HTERT RPE-1 (cell line): ENCODE data around the gene RBMS3.

Experiments used
- in situ Hi-C: fragments of 300-500 bp; cut with MboI; formaldehyde crosslinking; loops from 4 replicates; pipeline ENCODE4 v1.14.3; 2020; ENCODE audit warnings: low sequenced_read_pairs

The RBMS3 gene

DNA sequence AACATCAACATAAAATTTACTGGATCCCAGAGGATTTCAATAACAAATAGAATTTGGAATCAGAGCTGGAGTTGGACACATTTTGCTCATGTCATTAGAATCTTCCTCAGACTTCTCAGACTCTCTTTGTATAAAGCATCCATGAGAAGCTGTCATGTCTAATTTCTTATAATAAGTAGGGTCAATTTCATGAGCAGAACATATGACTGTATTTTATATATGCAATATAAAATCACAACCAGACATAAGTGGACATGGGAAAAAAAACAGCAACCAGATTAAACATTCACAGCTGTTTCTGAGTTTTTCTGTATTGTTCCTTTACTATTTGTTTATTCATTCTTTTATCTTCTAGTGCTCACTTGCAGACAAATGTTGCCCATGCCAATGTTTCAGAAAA is 325.5 kb downstream of the RBMS3 start:
- in situ Hi-C loops, result no loop called here

DNA sequence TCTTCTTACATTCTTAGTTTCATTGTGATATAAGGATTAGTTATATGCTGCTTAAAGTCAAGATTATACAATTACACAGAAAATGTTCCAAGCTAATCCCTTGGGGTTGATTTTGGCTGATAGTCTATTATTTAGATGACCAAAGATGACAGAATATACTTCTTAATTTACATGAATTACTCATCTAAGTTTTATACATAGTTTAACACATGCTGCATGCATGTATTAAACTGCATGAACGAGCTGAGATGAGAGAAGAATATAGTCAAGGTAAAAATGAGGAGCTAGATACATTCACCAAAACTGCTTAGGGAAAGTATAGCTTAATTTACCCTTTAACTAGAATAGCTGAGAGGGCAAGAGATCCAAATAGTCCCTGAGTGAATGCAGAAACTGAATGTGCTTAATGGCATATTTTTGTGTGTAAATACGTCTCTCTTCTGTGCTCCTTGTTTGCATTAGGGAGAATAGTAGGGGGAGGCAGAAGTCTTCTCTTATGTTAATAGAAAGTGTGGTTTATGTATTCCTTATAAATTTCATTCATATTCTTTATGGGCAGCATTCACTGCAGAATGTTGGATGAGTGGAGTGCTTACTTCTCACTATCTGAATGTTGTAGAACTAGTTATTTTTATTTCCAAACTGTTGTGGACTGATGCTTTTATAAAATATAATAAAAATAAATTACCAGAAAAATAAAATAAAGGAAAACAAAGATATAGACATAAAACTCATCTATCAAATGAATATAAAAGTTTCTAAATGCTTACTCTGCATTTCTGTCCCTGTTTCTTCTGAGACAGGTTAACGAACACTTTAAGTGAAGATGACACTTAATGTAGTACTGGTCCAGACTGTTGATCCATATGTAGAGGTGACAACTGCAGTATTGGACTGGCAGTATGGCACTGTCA is 327.8 kb downstream of the RBMS3 start:
- in situ Hi-C loops, result no loop called here

DNA sequence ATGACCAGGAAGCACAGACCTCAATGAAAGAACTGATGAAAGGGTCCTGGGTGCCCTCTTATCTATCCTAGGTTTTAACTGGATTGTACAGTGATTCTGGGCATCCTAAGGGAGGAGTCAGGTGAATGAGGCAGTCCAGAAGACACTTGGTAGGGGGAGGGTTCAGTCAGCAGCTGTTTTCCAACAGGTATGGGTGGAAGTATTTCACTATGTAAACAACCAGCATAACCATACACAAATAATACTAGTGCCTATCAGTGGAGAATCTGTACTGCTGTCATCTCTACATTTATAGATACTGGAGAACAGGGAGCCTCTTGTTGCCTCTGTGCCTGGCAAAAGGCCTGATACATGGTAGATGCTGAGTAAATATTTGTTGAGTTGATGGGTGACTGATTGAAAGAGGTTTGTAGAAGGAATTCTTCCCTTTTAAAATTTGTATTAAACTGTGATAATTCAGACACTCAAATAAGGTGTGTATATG is 328.5 kb downstream of the RBMS3 start:
- in situ Hi-C loops, result no loop called here

DNA sequence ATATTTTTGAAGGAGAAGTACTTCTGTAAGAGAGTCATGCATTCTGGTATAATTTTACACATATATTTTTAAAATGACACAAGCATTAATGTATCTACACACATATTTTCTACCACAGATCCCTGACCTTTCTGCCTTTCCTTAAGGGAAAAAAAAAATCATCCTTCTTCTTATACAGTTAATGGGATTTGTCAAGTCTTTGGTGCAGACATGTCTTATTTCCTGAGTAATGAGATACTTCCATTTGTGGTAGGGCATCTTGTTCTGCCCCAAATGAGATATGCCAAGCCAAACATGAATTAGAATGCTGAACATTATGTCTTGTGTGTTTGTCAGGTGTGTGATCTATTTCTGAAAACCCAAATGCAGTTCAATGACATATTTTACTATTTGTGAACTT is 329.9 kb downstream of the RBMS3 start:
- in situ Hi-C loops, result no loop called here

DNA sequence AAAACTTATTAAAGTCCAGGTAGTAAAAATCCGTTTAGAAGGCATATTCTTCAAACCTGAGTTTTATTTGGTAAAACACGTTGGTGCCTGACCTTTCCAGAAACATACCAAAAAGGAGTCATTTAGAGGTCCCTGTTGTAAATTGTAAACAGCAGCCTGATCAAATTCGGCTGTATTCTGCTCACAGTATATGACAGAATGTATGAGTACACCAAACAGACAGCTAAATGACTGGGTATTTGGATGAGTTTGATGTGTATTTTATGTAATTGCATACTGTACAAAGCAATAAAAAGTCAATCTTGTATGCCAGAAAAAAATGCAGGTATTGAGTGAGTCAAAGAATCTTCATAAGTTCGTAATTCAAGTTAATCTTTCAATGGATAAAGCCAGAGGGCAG is 330.4 kb downstream of the RBMS3 start:
- in situ Hi-C loops, result no loop called here

DNA sequence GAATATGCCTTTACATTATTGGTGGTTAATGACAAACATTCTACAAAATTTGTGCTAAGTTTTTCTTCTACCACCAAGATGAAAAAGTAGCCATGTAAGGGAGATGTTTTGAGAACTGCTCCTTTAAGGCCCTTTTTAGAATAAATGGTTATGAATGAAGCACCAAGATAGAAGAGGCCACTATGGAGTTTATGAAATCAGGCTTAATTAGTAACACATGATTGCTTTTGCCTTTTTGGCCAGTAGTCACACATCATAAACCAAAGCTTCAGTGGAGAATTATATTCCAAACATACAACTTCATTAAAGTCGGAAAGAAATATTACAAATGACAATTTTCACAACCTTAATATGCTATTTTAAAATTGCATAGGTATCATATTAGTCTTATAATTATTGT is 331.7 kb downstream of the RBMS3 start:
- in situ Hi-C loops, result no loop called here

DNA sequence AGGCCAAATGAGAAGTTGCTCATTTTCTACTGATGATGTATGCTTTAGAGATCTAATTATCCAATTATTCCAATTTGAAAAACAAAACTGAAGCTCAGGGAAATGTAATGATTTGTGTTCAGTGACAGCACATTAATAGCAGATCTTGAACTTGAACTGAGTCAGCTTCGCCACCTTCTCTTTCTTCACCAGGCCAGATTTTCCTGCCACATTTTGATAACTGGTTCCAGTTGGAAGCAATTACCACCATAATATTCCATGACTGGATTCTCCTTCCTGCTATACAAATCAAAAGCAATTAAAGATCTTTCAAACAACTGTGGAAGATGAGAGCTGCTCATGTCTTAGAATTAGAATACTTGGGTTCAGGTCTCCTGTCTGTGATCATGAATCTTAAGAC is 334.1 kb downstream of the RBMS3 start:
- in situ Hi-C loops, result no loop called here

DNA sequence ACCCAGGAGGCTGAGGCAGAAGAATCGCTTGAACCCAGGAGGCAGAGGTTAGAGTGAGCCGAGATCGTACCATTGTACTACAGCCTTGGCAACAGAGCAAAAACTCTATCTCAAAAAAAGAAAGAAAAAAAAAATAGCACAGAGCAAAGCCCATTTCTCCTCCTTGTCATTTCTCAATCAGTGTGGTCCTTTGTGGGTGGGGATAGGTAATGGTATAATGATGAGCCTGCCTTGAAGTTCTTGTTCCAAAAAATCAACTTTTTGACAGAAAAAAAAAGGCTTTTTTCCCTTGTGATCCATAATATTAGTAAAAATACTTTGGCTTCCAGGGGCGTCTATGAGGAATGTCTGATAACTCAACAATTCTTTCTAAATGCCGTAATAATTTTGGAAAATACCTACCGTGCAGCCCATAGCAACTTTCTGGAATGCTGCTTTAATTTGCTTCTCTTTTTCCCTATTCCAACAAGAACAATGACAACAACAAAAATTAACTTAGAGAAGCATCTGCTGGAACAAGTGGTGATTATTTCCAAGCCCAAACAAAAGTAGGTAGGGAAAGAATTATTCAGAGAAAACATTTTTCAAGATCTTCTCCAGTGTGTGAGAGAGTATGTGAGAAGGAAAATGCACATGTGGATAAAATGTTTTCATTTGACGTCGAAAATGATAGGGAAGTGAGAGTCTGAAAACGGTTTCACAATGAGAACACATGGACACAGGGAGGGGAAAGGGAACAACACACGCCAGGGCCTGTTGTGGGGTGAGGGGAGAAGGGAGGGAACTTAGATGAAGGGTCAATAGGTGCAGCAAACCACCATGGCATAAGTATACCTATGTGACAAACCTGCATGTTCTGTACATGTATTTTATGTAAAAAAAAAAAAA is 337.8 kb downstream of the RBMS3 start:
- in situ Hi-C loops, result no loop called here

DNA sequence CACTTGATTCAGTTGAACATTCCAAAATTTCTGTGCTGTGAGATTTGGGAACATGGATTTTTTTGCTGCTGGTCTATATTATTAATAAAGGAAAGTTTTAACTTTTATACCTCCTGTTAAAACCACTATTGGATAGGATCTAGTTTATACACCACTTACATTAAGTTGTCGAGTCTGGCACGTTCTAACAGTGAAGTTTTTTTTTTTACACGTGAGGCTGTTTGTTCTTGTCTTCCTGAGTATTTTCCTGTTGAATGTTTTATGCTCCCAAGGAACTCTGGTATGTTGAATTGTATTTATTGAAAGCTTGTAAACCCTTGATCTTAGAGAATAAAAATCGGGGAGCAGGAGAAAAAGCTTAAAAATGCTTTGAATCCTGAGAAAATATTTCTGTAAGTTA is 338.8 kb downstream of the RBMS3 start:
- in situ Hi-C loops, result no loop called here

DNA sequence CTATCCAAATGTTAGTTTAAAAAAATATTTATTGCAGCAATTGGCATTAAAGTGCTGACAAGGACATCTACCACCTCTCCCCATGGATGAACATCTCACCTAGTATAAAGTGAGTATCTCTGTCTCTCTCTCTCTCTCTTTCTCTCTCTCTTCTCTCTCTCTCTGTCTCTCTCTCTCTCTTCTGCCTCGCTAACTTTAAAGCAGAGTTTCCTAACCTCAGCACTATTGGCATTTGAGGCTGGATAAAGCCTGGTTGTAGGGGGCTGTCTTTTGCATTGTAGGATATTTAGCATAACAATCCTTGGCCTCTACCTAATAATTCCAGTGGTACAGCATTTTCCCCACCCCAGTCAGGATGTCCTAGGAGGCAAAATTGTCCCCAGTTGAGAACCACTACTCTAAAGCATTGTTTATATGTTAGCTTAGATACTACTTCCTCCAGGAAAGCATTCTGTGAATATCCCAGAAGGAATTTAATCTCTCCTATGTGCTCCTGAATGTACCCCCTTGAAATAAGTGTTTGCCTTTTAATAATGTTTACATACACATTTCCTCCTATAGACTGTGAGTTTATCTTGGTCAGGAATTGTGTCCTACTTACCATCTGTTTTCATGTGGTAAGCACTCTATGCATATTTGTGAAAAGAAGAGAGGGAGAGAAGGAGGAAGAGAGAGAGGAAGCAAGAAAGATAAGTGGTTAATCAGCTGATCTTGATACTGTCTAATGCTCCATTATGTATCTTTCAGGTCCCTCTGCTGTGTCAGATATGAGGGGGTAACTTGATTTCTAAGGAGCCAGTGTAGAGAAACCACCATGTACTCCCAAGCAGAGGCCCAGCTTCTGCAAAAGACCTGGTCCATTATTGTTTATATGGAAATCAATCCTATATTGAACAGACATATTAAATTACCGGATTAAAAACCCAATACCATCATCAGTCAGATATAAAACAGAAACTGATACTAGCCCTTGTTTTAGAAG is 346.6 kb downstream of the RBMS3 start:
- in situ Hi-C loops, result no loop called here

DNA sequence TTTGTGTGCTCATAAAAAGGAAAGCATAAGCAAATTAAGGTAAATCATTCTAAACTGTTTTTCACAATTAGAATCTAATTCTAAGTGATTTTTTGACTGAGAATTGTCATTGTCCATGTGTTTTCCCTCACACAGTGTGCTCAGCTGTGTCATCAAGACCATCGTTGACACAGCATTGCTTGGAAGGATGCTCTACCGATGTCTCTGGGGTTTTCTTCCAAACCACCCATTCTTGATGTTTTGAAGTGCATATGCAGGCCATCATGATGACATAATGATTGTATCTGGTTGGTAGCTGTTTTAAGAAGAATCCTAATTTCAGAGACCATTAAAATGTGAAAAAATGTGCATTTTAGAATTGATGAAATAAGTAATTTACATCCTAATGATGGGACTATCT is 347.9 kb downstream of the RBMS3 start:
- in situ Hi-C loops, result no loop called here

DNA sequence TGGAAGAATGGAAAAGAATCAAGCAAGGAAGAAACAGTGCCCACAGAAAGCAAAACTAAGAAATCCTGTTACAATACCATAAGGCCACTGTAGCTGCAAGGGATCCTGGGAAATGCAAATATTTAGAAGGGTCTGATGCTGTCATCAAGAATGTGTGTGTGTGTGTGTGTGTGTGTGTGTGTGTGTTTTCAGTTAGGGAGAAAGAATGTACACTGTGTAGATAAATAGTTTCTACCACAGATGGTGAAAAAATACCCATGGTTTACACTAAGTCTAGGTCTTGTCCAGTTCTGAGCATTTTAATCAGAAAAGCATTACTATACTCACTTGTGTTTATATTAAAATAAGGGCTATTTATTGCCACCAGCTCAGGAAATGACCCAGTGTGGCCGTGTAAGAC is 355.0 kb downstream of the RBMS3 start:
- in situ Hi-C loops, result no loop called here

DNA sequence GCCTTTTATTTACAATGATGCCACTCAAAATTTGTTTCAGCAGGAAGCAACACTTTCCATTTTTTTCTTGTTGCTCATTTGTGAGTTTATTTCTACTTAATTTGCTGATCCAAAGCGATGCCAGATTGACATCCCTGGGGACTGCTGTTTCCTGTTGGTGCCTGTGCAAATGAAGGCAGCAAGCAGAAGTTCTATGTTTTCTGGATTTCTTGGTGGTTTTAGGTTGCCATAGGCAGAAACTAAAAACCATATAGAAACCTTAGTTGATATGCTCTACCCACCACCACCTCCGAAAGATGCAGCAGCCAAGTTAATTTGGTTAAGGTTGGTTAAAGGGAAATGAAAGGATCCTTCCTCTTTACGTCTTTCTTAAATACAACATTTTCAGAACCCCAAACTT is 356.2 kb downstream of the RBMS3 start:
- in situ Hi-C loops, result no loop called here

DNA sequence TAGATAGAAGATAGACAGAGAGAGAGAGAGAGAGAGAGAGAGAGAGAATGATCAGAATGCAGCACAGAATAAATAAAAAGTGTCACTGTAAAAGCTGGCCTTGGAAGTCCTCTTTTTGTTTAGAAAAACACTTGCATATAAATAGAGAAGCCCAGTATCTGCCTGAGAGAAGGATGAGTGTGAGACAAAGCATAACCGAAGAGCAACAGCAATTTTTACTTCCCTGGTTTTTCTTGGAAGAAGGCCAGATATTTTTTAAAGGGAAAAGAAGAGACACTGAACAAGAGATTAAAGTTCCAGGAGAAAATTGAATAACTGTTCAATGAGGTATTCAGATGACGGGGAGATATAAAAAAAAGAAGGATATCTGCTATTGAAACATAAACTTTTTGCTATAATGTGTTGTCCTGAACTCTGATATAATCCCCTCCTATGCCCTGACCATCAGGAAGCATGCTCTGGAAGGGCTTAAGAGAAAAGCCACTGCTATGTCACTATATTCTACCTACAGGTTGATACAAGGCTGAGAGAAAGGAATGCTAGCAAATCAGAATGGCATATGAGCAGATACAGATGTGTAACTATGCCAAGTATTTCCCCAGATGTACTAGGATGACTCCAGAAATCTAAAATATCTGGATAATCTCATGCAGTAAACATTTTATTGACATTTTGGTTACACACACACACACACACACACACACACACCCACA is 358.9 kb downstream of the RBMS3 start:
- in situ Hi-C loops, result no loop called here

DNA sequence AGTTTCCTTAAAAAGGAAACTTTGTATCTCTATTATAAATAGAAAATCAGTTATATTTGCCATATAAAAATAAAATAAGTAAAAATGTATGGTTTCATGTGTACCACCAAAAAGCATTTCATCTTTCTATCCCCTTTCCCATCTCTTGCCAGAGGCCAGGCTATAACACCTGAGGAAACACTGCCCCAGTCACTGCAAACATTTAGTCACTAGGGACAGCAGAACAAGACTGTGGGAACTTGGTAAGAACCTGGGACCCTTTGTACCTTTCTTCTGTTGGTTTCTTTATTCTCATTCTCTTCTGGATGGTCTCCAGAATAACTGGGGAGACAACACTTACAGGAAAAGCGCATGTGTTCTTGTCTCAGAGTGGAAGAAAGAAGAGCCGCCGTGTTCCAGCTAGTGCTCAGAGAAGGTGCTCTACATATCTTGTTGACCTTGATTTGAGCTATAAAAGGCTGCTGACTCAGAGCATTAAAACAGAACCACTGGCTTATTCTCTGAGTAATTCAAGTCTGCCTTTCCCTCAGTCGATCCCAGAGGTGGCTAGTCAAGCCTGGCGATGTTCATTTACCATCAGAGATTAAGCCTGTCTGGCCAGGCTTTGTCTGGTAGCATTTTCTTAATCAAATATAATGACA is 361.6 kb downstream of the RBMS3 start:
- in situ Hi-C loops, result no loop called here

DNA sequence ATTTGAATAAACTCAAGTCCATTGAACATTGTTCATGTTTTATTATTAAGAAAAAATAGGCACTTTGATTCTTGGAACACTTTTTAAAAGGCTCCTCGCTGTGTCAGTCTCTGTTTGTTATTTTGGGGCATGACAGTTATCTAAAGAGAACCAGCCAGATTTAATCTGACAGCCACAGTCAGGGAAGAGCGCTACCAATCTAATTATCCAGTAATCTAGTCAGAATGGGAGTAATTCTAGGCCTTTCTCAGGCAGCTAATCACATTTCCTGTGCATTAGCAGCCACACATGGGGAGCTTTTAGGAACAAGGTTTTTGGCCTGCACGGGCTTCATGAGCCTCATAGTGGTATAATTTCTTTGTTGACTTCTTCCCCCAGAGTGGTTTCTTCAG is 362.2 kb downstream of the RBMS3 start:
- in situ Hi-C loops, result no loop called here

DNA sequence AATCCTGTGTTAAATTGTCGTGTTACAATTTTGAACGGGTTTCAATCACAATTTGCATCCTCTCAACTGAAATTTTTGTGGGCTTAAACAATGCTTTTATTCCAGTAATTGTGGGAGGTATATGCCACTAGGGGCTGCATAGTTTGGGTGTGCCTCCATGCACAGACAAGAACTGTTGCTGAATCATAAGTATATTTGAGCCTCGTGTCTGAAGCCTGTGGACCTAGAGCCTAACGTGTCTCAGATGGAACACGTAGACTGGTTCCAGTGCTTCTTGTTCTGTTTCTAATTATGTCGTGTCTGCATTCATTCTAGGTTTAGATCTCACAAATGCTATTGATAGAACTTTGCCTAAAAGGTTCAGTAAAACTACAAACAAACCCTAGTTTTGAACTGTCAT is 363.4 kb downstream of the RBMS3 start:
- in situ Hi-C loops, result no loop called here

DNA sequence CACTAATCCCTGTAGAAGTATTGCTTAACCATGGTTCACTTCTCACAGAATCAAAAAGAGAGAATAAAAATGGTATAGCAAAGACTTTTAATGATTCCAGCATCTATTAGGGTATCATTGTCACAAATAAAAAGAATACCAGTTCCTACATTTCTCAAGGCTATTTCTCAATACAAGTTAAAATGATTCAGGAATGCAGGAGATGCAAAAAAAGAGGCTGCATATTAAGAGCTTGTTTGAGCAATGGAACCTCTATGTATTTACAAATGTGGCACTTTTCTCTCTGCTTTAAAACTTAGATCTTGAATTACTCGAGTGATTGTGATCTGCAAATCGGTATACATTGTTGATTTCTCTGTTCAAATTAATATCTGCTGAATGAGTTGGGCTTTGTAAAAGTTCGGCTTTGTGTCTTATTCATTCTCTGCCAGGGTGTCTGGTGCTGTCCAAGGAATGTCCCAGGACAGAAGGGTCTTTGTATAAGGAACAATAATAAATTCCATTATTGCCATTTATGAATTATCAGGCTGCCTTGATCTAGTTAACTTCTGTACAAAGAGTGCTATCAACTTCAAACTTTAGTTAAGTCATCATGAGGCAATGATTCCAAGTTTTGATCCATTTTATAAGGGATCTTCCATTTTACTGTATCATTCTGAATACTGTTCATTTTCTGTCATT is 364.2 kb downstream of the RBMS3 start:
- in situ Hi-C loops, result no loop called here

DNA sequence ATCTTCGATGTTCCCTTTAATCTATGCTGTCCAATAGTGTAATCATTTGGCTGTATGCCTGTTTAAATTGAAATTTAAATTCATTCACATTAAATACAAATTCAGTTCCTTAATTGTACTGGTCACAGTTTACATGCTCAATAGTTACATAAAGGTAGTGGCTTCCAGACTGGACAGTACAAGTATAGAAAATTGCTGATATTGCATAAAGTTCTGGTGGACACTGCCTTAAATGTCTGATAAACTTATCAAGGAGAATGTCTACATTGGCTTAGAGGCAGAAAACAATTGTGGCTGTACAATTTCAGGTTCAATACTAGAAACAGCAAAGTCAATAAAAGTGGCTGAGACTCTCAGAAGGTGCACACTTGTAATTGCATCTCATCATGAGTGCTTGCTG is 365.2 kb downstream of the RBMS3 start:
- in situ Hi-C loops, result no loop called here
